SHP77 (cell line): ENCODE results near the gene FXYD5.

ENCODE experiments used
- DNase-seq, 2 experiments: peaks; one replicate each; lab custom pipeline; 2025; lab: John Stamatoyannopoulos, UW

FXYD5 gene, protein sequence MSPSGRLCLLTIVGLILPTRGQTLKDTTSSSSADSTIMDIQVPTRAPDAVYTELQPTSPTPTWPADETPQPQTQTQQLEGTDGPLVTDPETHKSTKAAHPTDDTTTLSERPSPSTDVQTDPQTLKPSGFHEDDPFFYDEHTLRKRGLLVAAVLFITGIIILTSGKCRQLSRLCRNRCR

GRCh38 chr19:35154525-35155406 lies at the start of gene FXYD5:
TSS of gene FXYD5 (plus strand) at chr19:35154735. CDS start at chr19:35155551, 816 bp downstream.
- no peak for DNase-seq

- no peak for DNase-seq
Observed at GRCh38 chr19:35105047-35105410, 49.5 kb upstream of the FXYD5 start.

DNA sequence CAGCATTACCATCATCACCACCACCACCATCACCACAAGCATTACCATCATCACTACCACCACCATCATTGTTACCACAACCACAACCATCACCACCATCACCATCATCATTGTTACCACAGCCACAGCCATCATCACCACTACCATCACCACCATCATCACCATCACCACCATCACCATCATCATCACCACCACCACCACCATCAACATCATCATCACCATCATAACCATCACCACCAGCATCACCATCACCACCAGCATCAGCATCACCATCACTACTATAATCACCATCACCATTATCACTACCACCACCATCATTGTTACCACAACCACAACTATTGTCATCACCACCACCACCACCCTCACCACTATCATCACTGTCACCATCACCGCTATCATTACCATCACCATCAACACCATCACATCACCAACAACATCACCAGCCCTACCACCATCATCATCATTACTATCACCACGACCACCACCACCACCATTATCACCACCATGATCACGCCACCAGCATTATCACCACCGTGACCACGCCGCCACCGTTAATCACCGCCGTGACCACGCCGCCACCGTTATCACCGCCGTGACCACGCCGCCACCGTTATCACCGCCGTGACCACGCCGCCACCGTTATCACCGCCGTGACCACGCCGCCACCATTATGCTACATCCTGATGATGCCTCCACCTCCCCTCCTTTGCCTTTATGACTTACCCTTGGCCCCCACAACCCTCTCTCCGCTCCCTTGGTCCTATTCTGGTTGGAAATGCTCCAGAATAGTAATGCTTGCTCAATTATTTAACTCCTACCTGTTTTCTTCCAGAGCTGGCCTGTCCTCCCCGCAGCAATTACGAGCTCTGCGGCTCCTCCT lies 48.9 kb upstream of the FXYD5 start:
- no peak for DNase-seq

DNA sequence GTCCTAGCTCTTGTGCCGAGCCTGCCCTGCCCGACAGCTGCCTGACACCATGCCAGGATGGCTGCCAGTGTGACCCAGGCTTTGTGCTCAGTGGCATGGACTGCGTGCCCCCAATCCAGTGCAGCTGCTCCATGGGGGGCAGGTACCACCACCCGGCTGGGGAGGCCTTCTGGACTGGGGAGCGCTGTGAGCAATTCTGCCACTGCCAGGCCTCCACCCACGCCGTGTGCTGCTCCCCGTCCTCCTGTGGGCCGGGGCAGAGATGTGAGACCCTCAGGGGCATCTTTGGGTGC lies 48.3 kb upstream of the FXYD5 start:
- DNase-seq = no peak

DNA sequence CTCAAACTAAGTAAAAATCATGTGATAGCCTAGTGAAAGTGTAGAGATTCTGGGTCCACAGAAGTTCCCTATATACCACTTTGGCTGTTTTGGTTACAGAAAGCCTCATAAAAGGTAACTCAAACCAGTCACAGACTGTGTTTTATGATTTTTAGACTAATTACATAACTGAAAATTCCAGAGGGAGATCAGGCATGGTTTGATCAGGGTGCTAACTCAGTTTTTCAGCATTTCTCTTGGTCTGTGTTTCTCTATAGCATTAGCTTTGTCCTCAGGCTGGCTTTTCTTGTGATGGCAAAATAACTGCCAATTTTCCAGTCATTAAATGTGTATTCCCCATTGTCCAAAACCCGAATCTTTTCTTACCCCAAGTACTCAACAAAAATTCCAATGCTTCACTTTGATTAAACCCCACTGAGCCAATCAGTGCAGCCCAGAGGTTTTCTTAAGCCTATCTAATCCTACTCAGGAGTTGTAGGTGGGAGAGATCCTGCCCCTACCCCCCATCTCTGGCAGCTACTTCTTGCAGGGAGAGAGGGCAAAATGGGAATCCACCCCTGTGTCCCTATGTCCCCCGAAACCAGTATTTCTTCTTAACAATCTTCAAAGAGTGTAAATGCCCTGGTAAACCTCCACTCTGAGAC lies 47.5 kb upstream of the FXYD5 start:
- no peak for DNase-seq

DNA sequence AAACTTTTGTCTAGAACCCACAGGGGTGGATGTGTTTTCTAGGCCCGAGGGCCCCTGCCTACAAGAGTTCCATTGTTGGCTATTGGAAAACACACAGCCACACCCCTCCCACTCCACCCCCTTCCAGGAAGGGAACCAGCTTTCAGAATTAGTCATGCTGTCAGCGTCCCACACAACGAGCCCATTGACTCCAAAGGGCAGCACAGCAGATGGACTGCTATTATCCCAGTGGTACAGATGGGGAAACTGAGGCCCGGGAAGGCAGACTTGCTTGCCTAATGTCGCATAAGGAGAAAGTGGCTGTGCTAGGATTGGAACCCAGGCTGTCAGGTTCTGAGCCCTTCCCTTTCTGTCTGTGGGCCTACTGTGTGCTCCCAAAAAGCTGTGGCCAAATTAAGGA lies 47.0 kb upstream of the FXYD5 start:
- no peak for DNase-seq

- DNase-seq = no peak
Observed at GRCh38 chr19:35108730-35109129, 45.8 kb upstream of the FXYD5 start.

DNA sequence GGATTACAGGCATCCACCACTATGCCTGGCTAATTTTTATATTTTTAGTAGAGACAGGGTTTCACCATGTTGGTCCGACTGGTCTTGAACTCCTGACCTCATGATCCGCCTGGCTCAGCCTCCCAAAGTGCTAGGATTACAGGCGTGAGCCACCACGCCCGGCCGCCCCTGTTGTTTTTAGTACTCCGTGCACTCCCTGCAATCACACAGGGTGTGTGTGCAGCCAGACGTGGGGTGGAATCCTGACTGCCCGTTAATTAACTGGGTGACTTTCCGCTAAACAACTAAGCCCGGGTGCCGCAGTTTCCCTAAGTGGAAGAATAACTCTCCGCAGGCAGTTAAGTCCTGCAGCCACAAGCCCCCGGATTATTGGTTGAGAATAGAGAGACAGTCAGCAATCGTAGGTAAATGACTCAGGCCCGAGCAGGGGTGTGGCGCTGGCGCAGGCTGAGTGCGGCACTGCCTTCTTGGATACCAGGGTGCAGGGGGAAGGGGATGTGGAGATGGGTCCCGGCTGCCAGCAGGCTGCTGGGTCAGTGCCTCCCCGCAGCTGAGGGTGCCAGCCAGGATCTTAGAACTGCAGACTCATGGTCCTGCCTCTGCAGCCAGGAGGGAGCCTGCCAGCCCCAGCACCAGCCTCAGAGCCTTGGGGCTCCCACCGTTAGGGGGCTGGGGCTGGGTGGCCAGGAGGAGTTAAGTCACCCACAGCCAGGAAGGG lies 45.0 kb upstream of the FXYD5 start:
- DNase-seq = no peak

DNA sequence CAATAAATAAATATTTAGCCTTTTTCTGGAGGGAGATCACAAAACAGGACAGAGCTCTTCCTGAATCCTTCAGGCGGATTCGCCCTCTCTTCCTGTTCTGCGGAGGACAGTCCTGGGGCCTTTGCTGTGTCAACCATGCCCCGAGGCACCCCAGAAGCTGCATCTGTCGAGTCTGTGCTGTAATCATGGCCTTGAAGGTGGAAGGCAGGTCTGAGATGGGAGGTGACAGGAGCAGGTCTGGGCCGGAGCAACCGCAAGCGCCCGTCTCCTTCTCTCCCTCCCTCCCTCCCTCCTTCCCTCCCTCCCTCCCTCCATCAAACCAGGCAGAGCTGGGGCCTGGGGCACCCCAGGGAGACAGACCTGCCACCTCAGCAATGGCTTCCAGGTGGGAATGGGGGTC lies 43.6 kb upstream of the FXYD5 start:
- DNase-seq = no peak

GRCh38 chr19:35112995-35113688 lies 41.4 kb upstream of the FXYD5 start:
- DNase-seq = no peak

- DNase-seq = peak in 1 of 2 experiments; percentile 32
Observed at GRCh38 chr19:35114353-35115176, 40.0 kb upstream of the FXYD5 start.

GRCh38 chr19:35115177-35115951 lies 39.2 kb upstream of the FXYD5 start, which contains the start of gene FXYD3:
TSS of gene FXYD3 (plus strand) at chr19:35115823. CDS start at chr19:35119377, 3,554 bp downstream.
- no peak for DNase-seq

DNA sequence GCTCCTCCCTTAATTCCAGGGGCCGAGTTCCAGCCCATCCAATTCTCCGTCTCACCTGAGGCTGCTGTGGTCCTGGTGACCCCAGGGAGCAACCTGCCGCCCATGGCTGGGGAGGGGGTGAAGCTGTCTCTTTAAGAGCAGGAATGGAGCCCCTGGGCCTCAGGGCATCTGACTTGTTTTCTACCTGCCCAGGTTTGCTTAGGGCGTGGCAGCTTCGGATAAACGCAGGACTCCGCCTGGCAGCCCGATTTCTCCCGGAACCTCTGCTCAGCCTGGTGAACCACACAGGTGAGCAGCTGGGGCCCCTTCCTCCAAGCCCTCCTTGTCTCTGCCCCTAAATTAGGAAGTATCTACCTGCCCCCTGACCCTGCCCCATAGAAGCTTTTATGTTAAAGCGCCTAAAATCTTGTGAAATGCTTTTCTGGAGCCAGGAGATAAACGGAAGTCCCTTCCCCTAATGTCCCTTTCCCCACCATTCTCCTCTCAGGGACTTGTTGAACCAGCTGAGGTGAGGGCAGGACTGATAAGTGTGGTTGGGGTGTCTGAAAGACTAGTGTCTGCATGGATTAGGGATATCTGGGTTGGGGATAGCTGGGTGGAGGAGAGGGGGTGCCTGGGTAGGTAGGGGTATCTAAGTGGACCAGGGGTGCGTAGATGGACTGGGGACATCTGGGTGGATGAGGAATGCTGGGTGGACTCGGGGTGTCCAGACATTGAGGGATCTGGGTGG lies 38.3 kb upstream of the FXYD5 start:
- DNase-seq = no peak

DNA sequence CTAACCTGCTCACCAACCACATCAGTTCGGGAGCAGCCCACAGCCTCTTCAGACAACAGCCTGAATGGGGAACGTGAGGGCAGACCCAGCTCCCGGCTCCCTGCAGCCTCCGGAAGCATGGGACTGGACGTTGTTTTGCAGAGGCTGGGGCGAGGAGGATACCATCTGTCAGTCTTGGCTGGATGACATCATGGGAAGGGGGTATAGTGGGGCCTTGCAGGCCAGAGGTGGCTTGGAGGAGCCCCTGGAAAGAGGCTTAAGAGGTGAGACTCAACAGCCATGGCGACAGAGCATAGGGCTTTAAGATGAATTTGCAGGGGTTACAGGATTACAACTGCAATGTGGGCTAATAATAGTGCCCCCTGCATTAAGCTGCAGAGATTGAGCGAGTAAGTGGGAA lies 37.4 kb upstream of the FXYD5 start:
- no peak for DNase-seq

- DNase-seq = no peak
Observed at GRCh38 chr19:35117799-35118198, 36.7 kb upstream of the FXYD5 start.

GRCh38 chr19:35118268-35119020 lies 36.1 kb upstream of the FXYD5 start:
- DNase-seq = no peak

DNA sequence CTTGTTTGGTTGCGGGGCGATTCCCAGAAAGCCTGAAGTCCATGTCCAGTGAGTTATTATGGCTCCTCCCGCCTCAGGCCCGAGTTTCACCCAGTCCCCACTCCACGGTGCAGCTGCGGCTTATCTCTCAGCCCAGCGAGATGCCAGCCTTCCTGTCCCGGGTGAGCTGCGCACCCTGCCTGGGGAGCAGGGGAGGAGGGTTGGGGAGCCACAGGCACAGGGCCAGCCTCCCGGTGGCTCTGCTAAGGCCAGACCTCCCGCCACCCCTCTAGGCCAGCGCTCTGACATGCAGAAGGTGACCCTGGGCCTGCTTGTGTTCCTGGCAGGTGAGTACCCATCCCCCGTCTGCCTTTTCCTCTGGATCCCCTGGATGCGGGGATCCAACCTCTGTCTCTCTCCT lies 35.4 kb upstream of the FXYD5 start:
- DNase-seq = no peak
